K562 (cell line): ENCODE measurements around the gene PRPF38A. TPM values are rescaled to one million over a fixed set of nuclear protein-coding genes. Genes with fewer than 3 reads are reported as not detected.

Source experiments
- BACH1 ChIP-seq: fragments of 200-800 bp; sonication (Bioruptor generic); IDR thresholded peaks from 2 replicates; pipeline ENCODE4 v1.6.1; 2016; ENCODE audit warnings: missing genetic modification characterization, missing compliant biosample characterization
- BRF1 ChIP-seq: IDR thresholded peaks from 3 replicates; pipeline ENCODE4 v1.6.1; 2011; ENCODE audit warnings: borderline replicate concordance, mild to moderate bottlenecking; ENCODE audit not compliant: insufficient read length; ENCODE audit errors: extremely low read depth
- CHAMP1 ChIP-seq: fragments of 450-650 bp; IDR thresholded peaks from 2 replicates; pipeline ENCODE4 v1.6.1; 2016; ENCODE audit warnings: mild to moderate bottlenecking
- CREM ChIP-seq: IDR thresholded peaks from 2 replicates; pipeline ENCODE4 v1.6.1; 2014; ENCODE audit warnings: antibody characterized with exemption, low read depth
- DDX20 ChIP-seq: fragments of 450-650 bp; IDR thresholded peaks from 2 replicates; pipeline ENCODE4 v1.6.1; 2016; ENCODE audit warnings: missing genetic modification characterization, low read depth, mild to moderate bottlenecking, missing compliant biosample characterization, moderate library complexity
- GABPA ChIP-seq: fragments of 200-800 bp; sonication (Bioruptor generic); conservative IDR thresholded peaks from 2 replicates; pipeline ENCODE4 v1.6.1; 2016; ENCODE audit warnings: low read depth, missing genetic modification characterization, missing compliant biosample characterization
- HDAC3 ChIP-seq: fragments of 450-650 bp; IDR thresholded peaks from 2 replicates; pipeline ENCODE4 v1.6.1; 2018; ENCODE audit warnings: borderline replicate concordance, mild to moderate bottlenecking, moderate library complexity; ENCODE audit not compliant: partially characterized antibody
- HOXB6 ChIP-seq: fragments of 250-450 bp; sonication (Bioruptor Pico); IDR thresholded peaks from 2 replicates; pipeline ENCODE4 v1.5.1; 2022; ENCODE audit warnings: mild to moderate bottlenecking, borderline replicate concordance
- IRF9 ChIP-seq: fragments of 450-650 bp; IDR thresholded peaks from 2 replicates; pipeline ENCODE4 v1.6.1; 2016; ENCODE audit warnings: missing biosample characterization, missing genetic modification characterization
- MAFF ChIP-seq: IDR thresholded peaks from 2 replicates; pipeline ENCODE4 v1.6.1; 2012; ENCODE audit warnings: low read length, improper control_type of control experiment
- NCOA6 ChIP-seq: fragments of 450-650 bp; IDR thresholded peaks from 2 replicates; pipeline ENCODE4 v1.6.1; 2017; ENCODE audit warnings: mild to moderate bottlenecking
- NFRKB ChIP-seq: fragments of 450-650 bp; IDR thresholded peaks from 2 replicates; pipeline ENCODE4 v1.6.1; 2016; ENCODE audit warnings: low read depth
- PRDM10 ChIP-seq: fragments of 450-650 bp; IDR thresholded peaks from 2 replicates; pipeline ENCODE4 v1.6.1; 2018; ENCODE audit not compliant: partially characterized antibody
- PTRF ChIP-seq: fragments of 450-650 bp; IDR thresholded peaks from 2 replicates; pipeline ENCODE4 v1.6.1; 2016; ENCODE audit warnings: mild to moderate bottlenecking, missing genetic modification characterization, missing compliant biosample characterization
- ZBTB11 ChIP-seq, 3 experiments: fragments of 200-800 bp in 1 of 3; fragments of 250-450 bp in 1 of 3; fragments of 450-650 bp in 1 of 3; sonication (Bioruptor Pico) in 1 of 3; sonication (Bioruptor generic) in 1 of 3; formaldehyde crosslinking in 1 of 3; IDR thresholded peaks; 2 replicates each; pipeline versions ENCODE4 v1.6.1 to v1.8.0; 2016 to 2022; ENCODE audit warnings: mild to moderate bottlenecking in 2 of 3, missing genetic modification characterization in 2 of 3, missing compliant biosample characterization in 1 of 3, moderate library complexity in 1 of 3
- ZBTB26 ChIP-seq: fragments of 450-650 bp; formaldehyde crosslinking; IDR thresholded peaks from 2 replicates; pipeline ENCODE4 v1.4.0; 2022; ENCODE audit warnings: missing genetic modification characterization
- polyA plus RNA-seq, 8 experiments: library from polyadenylated mRNA; depleted of rRNA in 4 of 8; stranded (reverse) in 5 of 8; unstranded in 3 of 8; fragments of >200 nt; fragmentation: Nextera tagmentation in 2 of 8; fragmentation: Illumina TruSeq in 1 of 8; extraction: Ambion mirVana in 2 of 8; extraction: Trizol in 1 of 8; gene quantifications; 2 replicates each; pipeline versions ENCODE4 v1.2.1 to v1.2.3, GENCODE V29; 2011 to 2014; ENCODE audit warnings: inconsistent platforms in 1 of 8, missing spikeins in 1 of 8
- total RNA-seq, 7 experiments: library from RNA; depleted of rRNA in 6 of 7; stranded (reverse); fragments of >200 nt in 6 of 7; fragmentation: Illumina TruSeq in 2 of 7; extraction: Trizol in 2 of 7; gene quantifications; 2 replicates each; pipeline versions ENCODE4 v1.2.1 to v1.2.3, GENCODE V29; 2011 to 2021; ENCODE audit warnings: low replicate concordance in 1 of 7

PRPF38A gene
- total and polyA plus RNA-seq, 9 of the 15 experiments (the other 6 are each of a cell fraction or from before 2014, with no cell fraction given), result 53.6 to 198 (median 89.2) TPM

- TF ChIP-seq ZBTB11 (CRISPR knock-in tag; IDR thresholded peaks at IDR 0.05) (no peak), HDAC3 (peak; percentile 96), HOXB6 (CRISPR knock-in tag) (no peak), CHAMP1 (no peak; the same call in 1 of the 2 replicates), BRF1 (no peak), NCOA6 (no peak), CREM (peak; percentile 97), GABPA (no peak), BACH1 (tag) (peak; percentile 95), NFRKB (no peak), DDX20 (tag) (no peak), PRDM10 (peak; percentile 94), ZBTB26 (CRISPR knock-in tag) (no peak), PTRF (tag) (no peak), IRF9 (tag) (no peak), MAFF (peak; percentile 84)
Measured at GRCh38 chr1:52403566-52404115, 761 bp upstream of the PRPF38A start (continued).
